Mammary epithelial cell (primary cell): ENCODE results near the gene F12.

Source experiments
- EZH2 ChIP-seq: IDR thresholded peaks from 2 replicates; pipeline ENCODE4 v1.6.1; 2012; ENCODE audit warnings: low read length, inconsistent platforms, borderline replicate concordance
- TF ChIP-seq, protein P1 (sequence below), 2 donors: IDR thresholded peaks in 1 of 2; conservative IDR thresholded peaks in 1 of 2; 2 replicates each; pipeline ENCODE4 v1.5.1; 2011 to 2012; ENCODE audit warnings: inconsistent platforms in 2 of 2, low read length in 2 of 2, mild to moderate bottlenecking in 2 of 2, control low read depth in 1 of 2, low read depth in 1 of 2; ENCODE audit not compliant: insufficient read depth in 1 of 2; ENCODE audit errors: extremely low read depth in 1 of 2

GRCh38 chr5:177396078-177396477 lies 13.3 kb downstream of the F12 start:
- no peak for TF ChIP-seq EZH2
- TF ChIP-seq, protein P1, sequence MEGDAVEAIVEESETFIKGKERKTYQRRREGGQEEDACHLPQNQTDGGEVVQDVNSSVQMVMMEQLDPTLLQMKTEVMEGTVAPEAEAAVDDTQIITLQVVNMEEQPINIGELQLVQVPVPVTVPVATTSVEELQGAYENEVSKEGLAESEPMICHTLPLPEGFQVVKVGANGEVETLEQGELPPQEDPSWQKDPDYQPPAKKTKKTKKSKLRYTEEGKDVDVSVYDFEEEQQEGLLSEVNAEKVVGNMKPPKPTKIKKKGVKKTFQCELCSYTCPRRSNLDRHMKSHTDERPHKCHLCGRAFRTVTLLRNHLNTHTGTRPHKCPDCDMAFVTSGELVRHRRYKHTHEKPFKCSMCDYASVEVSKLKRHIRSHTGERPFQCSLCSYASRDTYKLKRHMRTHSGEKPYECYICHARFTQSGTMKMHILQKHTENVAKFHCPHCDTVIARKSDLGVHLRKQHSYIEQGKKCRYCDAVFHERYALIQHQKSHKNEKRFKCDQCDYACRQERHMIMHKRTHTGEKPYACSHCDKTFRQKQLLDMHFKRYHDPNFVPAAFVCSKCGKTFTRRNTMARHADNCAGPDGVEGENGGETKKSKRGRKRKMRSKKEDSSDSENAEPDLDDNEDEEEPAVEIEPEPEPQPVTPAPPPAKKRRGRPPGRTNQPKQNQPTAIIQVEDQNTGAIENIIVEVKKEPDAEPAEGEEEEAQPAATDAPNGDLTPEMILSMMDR (conservative IDR thresholded peaks at IDR 0.05 in 1 of 2, IDR thresholded peaks at IDR 0.05 in 1 of 2; ENCODE audit: extremely low read depth in 1 of 2, insufficient read depth in 1 of 2, low read depth in 1 of 2, low read length in 2 of 2): no peak
